ENCODE data around the gene CCNB2.
"Not testable (repeated sequence)": the region's sequence is repeated elsewhere in the genome, so short reads cannot be mapped to it uniquely, and the experiment has no call there.

Gene CCNB2

DNA sequence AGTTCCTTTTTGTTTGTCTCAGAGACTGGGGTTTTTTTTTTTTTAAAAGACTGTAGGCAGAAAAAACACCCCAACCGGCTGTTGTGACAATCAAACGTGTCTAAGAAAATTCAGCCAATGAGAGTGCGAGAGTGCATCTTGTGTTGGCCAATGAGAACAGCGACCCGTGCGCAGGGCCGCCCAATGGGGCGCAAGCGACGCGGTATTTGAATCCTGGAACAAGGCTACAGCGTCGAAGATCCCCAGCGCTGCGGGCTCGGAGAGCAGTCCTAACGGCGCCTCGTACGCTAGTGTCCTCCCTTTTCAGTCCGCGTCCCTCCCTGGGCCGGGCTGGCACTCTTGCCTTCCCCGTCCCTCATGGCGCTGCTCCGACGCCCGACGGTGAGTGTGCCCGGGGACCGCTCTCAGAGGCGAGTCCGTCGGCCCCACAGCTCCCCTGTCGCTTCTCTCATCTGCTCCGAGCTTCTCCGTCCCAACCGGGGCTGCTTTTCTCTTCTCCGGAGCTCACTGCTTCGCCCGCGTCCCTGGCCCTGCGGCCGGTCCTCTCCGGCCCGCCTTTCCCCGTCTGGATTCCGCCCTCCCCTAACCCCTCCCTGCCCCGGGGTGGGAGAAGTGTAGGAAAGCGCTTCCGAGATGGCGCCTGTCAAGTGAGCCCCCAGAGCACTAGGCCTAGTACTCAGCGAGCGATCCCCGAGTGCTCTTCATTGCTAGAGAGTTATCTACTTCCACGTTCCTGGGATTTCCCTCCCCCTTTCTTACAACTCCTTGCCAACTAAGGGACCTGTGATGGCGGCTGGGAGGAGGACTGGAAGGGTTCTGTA is at the start of gene CCNB2:
CCNB2 (plus strand) TSS at position 235 of the 821 bp plus-strand sequence; CDS start at position 358, 123 bp downstream.
- peak; percentile 91 for DNase-seq

DNA sequence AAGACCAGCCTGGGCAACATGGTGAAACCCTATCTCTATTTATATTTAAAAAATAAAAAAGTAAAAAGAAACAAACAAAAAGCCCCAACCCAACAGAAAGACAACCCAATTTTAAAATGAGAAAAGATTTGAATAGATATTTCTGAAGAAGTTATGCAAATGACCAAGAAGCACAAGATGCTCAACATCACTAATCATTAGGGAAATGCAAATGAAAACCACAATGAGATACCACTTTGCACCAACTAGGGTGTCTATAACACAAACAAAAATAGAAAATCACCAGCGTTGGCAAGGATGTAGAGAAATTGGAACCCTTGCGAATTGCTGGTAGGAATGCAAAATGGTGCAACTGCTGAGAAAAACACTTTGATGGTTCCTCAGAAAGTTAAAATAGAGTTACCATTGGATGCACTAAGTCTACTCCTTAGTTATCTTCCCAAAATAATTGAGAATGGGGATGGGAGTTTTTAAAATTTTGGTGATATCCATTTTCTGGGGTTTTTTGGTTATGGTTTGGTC is 45.8 kb upstream of the CCNB2 start:
- no peak for DNase-seq

DNA sequence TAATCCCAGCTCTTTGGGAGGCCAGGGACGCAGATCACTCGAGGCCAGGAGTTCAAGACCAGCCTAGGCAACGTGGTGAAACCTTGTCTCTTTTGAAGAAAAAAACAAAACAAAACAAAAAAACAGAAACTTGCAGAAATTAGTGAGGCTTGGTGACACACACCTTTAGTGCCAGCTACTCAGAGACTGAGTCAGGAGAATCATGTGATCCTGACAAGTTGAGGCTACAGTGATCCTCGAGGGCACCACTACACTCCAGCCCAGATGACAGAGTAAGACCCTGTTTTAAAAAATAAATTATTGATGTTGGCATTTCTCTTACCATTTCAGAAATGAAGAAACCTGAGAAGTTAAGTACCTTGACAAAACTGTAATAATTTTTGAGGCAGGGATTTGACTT is 44.6 kb upstream of the CCNB2 start:
- no peak for DNase-seq

DNA sequence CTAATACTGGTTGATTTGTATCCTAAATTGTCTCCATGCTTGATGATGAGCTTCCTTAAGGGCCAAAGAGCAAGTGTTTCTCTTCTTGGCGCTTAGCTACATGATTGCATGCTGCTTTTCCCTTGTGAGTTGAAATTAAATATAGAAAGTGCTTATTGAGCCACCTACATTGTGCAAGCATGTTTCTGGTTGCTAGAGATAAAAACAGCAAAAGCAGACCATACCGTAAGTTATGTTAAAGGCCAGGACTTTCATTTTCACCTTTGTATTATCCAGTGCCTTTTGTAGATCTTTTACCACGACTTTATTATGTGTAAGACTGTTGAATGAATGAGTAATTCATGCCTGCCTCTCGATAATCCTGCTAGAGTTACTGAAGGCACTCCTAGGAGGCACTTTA is 41.9 kb upstream of the CCNB2 start:
- no peak for DNase-seq

DNA sequence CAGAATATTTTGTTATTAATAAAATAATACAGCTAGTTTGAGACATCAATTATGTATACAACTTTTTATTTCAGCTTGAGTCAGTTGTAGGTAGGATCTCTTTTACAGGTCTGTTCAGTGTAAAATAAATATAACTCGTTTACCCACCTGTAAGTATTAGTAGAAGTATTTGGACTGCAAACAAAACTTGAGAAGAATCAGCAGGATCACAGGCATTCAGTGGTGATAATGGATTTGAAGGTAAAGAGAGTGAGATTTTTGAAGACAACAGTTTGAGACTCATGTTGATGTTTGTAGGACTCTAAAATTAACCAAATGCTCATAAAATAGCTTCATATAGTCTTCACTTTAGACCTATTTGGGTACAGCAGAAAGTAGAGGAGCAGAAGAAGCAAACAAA is 35.5 kb upstream of the CCNB2 start:
- DNase-seq = no peak

DNA sequence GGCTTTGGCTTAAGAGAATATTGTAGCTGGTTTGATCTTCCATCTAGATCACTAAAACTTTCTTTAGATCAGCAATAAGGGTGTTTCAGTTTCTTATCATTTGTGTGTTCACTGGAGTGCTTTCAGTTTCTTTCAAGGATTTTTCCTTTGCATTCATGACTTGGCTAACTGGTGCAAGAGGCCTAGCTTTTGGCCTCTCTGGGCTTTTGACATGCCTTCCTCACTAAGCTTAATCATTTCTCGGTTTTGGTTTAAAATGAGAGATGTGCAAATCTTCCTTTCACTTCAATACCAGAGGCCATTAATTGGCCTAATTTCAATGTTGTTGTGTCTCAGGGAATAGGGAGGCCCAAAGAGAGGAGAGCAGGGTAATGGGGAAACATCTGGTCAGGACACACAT is 30.3 kb upstream of the CCNB2 start:
- DNase-seq = no peak

DNA sequence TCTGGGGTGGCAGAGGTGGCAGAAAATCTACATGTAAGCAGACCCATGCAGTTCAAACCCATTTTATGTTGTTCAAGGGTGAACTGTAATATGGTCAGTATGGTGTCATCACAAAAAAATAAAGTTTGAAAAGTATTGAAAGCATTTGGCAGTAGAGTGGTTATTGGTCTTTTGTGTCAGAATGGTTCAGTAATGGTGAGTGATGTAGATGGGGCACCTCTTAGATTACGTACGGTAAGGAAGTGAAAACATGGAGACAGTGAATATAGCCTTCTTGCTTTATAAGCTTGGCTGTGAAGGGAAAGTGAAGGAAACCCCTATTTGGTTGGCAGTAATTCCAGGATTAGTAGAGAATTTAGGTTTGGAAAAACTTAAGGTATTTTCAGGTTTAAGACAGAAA is 17.2 kb upstream of the CCNB2 start:
- no peak for DNase-seq

DNA sequence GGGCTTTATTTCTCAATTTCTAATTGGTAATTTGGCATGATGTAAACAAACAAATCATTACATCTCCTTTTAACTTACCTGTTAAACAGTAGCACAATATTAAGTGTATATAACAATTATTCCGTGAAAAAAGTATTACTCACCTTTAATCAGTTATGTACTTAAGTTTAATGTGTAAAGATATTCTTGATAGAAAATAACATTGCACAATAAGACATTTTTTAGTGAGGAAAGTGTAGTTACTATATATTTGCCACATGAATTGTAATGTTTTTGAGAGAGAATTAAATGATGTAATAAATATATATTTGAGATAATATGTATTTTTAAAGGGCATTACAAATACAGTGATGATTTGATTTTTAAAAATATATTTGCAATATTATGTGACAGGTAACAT is 10.9 kb upstream of the CCNB2 start:
- no peak for DNase-seq

DNA sequence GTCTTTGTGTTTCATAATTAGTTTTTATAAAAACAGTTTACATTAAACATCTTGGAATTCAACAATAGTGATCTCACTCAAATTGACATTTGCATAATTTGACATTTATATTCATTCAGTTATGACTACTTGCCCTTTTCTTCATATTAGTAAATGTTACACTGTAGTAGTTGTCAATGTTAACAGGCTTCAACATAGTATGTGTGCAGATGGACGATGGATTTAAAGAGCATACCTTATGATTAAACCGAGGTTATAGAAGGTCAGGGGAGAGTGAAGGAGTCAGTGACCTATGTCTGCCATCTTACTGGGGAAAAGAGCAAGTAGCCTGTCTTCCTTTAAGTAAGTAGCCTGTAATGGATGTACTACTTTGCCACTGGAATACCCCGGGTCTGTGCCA is 8.5 kb upstream of the CCNB2 start:
- no peak for DNase-seq

DNA sequence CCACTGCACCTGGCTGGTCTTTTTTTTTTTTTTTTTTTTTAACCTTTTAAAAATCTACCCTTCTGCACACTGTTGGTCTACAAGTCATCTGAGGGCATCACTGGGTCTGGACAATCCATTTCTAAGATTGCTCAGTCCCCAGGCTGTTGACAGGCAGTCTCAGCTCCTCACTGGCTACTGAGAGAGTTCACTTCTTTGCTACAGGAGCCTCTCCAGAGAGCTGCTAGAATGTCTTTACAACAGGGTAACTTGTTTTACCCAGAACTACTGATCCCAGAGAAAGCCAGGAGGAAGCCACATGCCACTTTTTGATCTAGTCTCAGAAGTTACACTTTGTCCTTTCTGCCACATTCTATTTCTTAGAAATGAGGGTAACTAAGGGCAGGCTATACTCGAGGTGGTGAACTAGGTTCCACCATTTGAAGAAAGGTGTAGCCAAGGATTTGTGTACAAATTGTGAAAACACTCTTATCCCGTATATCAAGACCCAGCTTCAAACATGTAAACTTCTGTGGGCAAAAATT is 5.7 kb upstream of the CCNB2 start:
- no peak for DNase-seq

DNA sequence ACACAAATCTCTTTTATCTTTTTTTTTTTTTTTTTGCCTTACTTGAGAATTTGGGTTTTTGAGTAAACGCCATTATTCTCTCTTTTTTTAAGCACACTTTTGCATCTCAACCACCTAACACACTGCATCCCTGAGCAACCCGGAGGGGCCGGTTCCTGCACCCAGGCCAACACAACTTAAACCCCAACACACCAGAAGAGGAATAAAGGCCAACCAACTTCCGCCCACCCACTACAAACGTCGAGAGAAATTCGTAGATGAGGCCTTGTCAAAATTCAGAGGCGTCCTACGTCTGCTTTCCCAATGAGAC is 389 bp upstream of the CCNB2 start:
- DNase-seq = no peak

DNA sequence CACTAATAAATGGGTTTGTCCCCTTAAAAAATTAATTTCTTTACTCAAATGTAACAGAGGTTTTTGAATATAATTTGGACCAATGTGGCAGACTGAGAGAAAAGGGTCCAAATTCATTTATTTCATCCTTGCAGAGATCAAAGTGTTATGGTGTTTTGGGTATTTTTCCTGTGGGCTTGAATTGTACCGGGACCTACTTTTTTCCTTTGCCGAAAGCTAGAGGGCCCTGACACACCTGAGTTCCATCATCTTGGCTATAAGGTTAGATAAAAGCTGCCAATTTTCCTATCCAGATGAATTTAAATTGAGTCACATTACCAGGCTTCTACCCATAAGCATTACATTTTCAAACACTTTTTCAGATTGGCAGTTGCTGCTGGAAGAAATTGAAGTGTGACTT is 908 bp downstream of the CCNB2 start:
- no peak for DNase-seq

DNA sequence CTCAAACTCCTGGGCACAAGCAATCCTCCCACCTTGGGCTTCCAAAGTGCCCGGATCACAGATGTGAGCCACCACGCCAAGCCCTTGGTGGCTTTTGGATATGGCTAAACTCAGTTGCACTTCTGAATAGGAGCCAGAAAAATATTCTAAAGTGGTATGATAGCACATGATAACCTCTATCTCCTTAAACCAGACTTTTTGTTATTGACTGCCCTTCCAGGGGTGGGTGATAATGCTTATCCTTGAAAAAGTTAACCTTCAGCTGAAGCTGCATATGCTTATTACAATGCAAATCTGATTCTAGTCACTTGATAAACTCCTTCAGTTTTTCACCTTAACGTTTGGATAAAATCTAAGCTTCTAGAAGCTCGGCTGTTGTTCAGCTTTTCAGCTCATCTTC is 6.3 kb downstream of the CCNB2 start:
- DNase-seq = no peak

DNA sequence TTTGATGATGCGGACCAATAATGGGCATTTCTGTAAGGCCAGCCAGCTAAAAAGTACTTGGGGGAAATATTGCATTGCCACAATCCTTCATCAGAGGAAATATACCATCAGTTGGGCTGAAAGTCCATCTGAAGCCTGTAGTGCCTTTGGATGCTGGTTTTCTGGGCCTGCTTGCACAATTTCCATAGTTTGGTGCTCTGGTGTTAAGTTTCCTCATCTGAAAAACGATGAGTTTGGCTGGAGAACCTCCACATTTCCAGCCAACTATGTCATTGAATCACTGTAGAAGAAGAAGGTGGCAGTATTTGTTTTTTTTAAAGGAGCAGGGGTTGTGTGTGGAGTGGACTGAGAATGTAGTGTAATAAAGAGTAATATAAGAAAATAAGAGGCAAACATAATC is 10.1 kb downstream of the CCNB2 start:
- no peak for DNase-seq

DNA sequence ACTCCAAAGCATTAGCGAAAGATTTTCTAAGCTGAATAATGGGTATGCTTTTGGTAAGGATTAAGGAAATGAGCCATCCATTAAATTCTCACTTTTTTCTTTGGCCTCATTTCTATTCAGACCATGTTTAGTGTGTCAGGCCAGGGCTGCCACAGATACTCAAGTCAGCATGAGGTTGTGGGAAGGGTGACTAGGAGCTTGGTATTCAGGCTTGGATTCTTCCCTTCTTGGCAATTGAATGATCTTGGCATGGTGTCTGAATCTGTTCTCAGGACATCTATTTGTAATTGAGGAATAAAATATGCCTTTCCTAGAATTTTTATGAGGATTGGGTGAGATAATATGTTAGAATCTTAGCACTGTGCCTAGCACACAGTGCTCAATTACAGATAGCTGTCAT is 11.2 kb downstream of the CCNB2 start:
- no peak for DNase-seq

DNA sequence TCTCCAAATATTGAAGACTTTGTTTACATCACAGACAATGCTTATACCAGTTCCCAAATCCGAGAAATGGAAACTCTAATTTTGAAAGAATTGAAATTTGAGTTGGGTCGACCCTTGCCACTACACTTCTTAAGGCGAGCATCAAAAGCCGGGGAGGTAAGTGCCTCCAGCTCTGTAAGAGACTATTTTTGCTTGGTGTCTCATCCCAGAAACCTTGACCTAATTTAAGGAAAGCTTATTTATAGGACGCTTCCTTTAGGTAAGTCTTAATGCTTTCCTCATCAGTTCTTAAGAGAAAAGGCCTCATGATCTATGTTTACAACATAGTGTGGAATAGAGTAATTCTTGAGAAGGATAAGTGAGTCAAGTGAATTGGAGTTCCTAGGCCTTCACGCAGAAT is 11.8 kb downstream of the CCNB2 start:
- no peak for DNase-seq

DNA sequence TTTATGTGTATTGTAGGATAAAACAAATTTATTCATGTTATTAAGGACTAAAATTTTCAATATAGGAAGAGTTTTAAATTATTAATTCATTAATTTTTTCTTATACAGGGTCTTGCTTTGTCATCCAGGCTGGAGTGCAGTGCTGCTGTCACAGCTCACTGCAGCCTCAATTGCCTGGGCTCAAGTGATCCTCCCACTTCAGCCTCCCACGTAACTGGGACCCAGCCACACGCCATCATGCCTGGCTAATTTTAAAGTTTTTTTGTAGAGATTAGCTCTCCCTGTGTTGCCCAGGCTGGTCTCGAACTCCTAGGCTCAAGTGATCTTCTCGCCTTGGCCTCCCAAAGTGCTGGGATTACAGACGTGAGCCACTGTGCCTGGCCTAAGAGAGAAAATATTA is 14.7 kb downstream of the CCNB2 start:
- DNase-seq = no peak

DNA sequence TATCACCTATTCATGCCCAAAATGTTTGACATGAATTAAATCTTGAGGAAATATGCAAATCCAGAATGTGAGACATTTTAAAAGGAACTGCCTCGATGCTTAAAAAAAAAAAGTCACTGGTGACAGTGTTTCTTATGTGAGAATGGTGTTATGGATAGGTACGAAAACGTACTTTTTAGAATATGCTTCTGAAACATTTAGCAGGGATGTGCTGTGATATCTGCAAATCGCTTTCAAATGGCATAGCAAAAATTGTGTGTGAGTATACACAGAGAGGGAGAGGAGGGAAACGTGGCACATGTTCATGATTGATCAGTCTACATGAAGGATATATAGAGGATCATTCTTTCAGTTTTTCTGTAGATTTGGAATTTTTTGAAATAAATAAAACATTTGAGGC is 16.0 kb downstream of the CCNB2 start:
- DNase-seq = no peak

DNA sequence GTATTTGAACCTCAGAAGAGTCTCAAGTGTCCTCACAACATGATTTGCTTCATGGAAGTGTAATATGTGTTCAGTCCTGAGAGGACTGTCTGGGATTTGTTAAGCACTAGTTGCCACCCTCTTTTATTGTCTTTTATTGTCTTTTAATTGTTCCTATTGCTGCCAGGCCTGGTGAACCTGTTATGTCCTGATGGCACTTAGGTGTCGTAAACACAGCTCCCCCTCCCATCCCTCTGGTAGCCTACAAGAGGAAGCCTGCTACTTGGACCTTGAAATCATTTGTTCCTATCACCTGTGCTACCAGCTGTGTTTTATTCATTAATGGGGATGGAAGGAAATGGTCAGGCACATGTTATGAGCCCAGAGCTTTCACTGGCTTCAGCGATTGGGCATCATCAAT is 19.3 kb downstream of the CCNB2 start:
- DNase-seq = no peak

DNA sequence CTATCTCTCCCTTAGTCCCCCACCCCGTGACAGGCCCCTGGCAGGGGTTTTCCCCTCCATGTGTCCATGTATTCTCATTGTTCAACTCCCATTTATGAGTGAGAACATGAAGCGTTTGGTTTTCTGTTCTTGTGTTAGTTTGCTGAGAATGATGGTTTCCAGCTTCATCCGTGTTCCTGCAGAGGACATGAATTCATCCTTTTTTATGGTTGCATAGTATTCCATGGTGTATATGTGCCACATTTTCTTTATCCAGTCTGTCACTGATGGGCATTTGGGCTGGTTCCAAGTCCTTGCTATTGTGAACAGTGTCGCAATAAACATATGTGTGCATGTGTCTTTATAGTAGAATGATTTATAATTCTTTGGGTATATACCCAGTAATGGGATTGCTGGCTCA is 20.7 kb downstream of the CCNB2 start:
- DNase-seq = not testable (repeated sequence)

DNA sequence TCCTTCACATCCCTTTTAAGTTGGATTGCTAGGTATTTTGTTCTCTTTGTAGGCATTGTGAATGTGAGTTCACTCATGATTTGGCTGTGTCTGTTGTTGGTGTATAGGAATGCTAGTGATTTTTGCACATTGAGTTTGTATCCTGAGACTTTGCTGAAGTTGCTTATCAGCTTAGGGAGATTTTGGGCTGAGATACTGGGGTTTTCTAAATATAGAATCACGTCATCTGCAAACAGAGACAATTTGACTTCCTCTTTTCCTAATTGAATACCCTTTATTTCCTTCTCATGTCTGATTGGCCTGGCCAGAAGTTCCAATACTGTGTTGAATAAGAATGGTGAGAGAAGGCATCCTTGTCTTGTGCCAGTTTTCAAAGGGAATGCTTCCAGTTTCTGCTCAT is 22.3 kb downstream of the CCNB2 start:
- not testable (repeated sequence) for DNase-seq

DNA sequence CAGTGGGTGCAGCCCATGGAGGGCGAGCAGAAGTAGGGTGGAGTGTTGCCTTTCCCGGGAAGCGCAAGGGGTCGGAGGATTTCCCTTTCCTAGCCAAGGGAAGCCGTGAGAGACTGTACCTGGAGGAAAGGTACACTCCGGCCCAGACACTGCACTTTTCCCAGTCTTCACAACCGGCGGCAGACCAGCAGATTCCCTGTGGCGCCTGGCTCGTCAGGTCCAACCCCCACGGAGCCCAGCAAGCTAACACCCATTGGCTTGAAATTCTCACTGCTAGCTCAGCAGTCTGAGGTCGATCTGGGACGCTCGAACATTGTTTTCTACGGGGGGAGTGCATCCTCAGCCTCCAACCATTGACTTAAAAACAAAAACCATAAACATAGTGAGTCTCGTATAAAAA is 26.5 kb downstream of the CCNB2 start:
- no peak for DNase-seq

DNA sequence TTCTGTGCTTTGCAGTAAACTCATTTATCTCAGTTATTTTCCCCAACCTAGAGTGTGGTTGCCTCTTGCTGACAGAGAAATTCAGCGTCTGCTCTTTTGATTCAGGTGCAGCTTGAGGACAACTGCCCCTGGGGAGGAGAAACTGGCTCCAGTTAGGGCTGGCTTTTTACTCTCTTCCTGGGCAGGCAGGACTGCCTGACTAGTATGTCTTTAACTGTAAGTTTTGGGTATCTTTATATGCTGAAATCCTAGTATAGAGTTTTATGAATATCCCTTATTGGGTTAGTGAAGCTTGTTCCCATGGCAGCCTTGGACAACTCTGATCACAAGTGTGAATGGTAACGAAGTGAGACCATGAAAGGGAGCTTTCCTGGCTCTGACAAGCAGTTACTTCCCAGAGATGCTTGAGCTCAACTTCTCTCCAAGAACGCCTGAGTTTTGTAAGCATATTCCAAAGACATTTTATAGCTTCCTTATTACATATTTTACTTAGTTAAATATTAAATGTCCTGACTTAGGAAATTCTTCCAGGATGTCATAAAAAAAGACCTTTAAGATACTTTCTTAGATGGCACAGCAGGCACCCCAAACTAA is 27.1 kb downstream of the CCNB2 start:
- DNase-seq = no peak

DNA sequence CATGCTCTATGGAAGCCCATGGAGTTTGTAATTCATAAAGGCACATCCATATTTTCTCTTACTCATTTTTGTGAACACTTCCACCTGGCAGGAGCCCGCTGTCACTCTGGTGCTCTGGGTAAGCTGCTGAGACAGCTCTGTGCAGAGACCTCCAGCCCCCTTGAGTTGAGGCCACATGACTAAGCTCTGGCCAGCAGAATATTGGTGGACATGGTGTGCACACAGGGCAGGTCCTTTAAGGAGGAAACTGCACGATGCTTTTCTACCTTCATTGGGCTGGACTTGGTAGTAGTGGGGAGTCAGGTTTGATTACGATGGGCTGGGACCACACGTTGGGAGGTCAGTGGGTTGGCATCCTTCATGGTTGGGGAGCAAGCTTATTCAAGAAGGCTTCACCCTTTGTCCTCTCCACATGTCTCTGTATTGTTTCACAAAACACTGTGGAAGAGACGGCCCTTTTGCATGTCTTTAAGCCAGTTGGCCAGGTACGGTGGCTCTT is 29.0 kb downstream of the CCNB2 start:
- DNase-seq = no peak
